HG03175 (cell line): Measurements from ENCODE around the gene CYP46A1.
A peak's percentile ranks its signal among the peaks of the same experiment; 100 is the strongest.

ENCODE experiments used
- ATAC-seq: cut with Tn5 transposase; IDR thresholded peaks from one replicate; pipeline ENCODE4 v1.9.1; 2021; ENCODE audit warnings: mild to moderate bottlenecking, moderate library complexity; ENCODE audit not compliant: unreplicated experiment

Gene CYP46A1

DNA sequence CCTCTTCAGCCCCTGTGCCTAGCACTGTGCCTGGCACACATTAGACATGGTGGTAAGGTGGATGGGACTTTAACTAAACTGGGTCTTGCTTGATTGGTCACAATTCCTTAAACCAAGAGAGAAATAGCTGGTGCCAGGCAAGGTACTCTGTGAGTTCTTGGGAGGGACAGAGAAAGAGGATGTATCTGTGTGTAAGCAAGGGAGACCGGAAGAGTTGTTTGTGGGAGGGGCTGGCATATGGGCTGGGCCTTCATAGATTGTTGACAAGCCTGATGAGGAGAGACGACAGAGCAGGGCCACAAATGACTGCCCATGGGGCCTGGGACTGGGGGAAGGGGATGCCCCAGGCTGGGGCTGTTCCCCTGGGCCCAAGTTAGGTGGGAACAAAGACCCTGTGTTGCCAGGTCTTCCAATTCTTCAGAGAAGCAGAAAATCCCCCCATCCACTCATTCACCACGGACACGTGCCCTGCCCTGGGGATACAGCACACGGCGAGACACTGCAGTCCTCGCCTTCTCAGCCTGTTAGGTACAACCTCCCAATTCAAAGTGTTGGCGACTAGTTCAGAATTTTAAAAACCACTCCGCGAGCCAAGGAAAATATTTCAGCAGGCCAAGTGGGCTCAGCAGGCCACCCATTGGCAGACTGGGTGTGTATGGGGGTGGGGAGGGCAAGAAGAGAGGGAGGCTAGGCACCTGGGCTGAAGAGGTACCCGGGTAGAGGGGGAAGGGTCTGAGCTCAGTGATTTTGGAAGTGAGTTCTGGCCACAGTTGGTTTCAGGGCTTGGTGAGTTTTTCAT, 11.4 kb upstream of the CYP46A1 start:
- peak; percentile 65 for ATAC-seq

DNA sequence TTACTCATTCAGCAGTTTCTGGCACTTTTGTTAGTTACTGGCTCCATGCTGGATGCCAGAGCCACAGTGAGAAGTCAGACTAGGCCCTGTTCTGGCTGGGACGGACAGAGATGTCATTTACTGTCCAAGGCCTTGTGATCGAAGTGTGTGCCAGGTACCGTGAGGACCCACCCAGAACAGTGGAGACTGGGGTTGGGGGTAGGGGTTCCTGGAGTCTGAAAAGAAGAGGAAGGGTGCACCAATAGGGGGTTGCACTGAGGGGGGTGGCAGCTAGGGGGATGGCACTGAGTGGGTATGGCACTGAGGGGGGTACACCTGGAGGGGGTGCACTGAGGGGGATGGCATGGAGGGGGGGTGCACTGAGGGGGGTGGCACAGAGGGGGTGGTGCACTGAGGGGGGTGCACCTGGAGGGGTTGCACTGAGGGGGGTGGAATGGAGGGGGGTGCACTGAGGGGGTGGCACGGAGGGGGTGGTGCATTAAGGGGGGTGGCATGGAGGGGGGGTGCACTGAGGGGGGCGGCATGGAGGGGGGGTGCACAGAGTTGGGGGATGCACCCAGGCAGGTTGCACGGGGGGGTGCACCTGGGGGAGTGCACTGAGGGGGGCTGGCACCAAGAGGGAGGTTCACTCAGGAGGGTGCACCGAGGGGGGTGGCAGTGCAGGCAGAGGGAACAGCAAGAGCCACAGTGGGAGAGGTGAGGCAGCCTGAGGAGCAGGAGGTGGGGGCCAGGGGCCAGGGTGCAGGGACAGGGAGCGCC, 10.6 kb upstream of the CYP46A1 start:
- ATAC-seq = no peak

DNA sequence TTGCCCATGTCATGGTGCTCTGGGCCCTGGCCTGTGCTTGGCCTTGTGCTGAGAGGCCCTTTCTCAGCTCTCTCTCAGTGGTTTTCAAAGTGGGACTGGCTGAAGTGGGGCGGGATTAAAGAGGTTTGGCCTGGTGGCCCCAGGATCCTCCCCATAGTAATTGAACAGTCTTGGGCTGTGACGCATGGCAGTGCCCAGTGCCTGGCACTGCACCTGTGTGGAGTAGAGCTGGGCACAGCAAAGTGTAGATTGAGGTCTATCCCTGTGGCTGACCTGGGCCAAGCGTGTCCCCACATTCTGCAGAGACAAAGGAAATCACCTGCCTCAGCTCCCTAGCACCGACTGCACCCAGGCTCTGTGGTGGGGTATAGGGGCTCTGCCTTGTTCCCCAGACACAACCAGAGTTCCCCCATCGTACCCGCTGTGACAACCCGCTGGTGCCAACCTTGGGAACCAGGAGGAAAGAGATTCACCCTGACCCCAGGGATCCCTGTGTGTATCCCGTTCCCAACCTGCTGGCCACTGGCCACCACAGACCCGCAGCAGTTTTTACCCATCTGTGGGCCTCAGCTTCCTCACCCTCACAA, 9.9 kb upstream of the CYP46A1 start:
- no peak for ATAC-seq

DNA sequence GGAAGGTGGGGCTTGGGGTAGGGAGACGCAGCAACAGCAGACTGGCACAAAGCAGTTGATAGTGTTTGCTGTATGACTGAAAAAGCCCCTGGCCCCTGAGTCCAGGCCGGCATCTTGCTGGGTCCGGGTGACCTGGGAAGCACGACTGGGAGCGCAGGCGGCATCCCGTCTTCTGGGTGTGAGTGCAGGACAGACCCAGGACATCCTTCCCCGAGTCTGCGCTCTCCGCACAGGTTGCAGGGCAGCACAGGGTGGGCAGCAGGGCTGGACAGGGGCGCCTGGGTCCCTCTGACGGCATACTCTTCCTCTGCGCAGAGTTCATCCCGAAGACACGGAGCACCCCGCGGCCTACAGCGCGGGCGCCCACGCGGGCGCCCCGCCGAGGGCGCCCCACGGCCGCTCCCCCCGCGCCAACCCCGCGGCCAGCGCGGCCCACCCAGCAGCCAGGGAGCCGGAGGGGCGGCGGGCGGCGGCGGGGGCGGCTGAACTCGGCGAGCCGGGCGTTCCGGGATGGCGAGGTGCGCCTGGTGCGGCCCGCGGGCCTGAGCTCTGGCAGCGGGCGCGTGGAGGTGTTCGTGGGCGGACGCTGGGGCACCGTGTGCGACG, 9.2 kb upstream of the CYP46A1 start:
- ATAC-seq = no peak

DNA sequence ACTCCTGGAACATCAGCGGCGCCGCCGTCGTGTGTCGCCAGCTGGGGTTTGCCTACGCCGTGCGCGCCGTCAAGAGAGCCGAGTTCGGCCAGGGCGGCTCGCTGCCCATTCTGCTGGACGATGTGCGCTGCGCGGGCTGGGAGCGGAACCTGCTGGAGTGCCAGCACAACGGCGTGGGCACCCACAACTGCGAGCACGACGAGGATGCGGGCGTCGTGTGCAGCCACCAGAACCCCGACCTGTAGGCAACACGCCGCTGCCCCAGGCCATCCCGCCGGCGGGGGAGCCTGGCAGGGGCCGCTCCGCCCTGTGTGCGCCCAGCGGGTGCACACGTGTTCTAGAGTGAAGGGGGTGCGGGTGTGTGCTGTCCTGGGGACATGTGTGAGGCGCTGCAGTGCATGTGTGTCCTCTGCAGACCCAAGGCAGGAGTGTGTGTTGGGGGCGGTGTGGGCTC, 8.7 kb upstream of the CYP46A1 start:
- no peak for ATAC-seq

DNA sequence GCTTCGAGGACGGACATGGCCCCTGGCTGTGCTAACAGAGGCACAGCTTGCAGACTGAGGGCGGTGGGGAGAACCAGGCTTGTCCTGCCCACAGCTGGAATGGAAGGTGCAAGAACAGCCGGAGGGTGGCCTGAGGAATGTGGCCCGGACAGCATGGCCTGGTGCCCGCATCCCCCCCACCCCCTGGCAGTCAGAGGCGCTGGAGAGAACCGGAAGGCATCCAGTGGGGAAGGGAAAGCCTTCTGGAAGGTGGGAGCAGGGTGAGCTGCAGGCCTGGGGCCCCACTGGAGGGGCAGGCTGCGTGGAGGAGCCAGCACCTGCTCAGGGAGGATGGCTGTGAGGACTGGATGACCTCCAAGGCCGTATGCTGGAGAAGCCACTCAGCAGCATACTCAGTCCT, 8.1 kb upstream of the CYP46A1 start:
- ATAC-seq = no peak

DNA sequence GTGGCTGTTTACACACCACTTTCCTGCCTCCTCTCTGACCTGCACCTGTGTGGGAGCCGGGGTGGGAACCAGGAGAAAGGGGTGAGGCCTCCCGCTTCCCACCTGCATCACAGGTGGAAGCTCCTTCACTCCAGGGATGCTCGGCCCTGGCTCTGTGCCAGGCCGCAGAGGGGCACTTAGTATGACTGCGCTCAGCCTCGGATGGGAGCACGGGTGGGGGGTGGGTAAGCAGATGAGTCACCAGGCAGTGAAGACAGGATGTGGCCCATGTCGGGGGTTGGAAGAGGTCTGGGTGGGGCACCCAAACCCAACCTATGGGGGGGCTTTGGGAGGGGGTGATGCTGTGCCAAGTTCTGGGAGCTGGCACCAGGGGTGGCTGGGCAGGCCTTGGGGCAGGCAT, 7.4 kb upstream of the CYP46A1 start:
- ATAC-seq = no peak

DNA sequence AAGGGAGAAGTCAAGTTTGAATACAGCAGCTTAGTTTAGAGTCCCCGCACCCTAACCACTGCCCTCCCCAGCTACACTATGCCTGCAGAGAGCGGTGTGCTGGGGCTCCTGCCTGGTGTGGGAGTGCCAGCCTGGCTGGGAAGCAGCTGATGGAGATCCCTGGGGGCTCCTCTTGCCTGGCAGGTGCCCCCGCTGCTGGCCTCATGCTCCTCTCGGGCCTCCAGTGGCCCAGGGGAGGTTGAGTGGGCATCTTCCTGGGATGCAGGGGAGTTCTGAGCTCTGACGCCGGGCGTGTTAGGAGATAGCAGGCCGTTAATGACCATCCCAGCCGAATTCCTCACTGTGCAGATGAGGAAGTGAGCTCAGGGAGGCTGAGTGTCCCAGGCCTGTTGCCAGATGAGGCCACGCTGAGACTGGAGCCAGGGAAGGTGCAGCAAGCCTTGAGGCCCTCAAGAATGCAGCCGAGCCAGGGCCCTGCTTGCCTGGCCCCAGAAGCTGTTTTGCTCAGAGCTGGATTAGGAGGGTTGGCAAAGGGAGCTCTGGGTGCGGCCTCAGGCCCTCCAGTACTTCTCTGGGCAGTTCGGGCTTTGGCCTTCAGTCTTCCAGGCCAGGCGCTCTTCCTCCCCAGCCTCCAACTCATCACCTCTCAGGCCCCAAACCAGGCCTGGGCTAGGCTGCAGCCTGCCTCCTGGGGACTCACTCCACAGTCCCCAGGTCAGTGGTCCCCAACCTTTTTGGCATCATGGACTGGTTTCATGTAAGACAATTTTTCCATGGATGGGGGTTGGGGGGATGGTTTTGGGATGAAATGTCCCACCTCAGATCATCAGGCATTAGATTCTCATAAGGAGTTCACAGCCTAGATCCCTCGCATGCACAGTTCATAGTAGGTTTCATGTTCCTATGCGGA, 6.6 kb upstream of the CYP46A1 start:
- no peak for ATAC-seq

DNA sequence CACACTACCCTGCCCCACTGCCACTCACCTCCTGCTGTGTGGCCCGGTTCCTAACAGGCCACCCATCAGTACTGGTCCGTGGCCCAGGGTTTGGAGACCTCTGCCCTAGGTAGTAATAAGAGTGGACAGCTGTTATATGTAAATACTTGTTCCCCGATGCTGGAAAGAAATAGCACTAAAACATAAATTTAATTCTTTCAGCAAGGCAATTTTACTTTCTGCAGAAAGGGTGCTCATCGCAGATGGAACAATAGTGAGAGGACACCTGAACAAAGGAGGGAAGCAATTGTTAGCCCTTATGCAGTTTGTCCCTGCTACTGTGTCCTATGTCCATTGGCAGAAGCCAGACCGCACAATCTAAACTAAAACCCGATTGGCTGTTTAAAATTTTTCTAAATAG, 5.9 kb upstream of the CYP46A1 start:
- no peak for ATAC-seq

DNA sequence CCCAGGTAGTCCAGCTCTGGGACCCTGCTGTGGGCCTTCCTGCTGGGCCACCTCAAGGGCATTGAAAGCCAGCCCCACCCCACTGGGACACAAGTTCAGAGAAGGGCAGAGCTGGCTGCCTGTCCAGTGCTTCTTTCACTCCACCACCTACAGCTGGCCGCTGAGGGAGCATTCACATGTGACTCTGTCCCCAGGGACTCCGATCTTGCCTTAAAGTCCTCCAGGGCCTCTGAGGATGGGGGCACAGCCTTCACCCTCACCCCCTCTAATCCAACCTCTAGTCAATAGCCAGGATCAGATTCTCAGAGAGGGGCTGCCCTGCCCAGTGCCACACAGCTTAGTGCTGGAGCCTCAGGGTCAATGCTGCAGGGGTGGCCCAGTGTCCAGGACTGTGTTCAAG, 5.0 kb upstream of the CYP46A1 start:
- ATAC-seq = no peak

DNA sequence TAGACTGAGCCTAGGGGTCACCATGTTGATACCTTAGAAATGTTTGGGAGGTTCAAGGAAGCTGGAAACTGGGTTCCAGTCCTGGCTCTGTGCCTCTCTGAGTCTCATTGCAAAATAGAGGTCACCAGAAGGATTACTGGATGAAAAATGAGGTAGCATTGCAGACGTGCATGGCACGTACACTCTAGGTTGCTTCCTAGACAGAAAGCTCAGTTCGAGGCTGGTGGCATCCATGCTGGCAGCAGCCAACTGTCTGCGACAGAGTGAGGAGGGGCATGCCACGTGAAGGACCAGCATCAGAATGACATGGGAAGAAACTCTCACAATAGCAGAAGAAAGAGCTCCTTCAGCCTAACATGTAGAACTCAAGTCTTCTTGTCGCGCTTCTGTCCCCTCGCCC, 4.6 kb upstream of the CYP46A1 start:
- ATAC-seq = no peak

DNA sequence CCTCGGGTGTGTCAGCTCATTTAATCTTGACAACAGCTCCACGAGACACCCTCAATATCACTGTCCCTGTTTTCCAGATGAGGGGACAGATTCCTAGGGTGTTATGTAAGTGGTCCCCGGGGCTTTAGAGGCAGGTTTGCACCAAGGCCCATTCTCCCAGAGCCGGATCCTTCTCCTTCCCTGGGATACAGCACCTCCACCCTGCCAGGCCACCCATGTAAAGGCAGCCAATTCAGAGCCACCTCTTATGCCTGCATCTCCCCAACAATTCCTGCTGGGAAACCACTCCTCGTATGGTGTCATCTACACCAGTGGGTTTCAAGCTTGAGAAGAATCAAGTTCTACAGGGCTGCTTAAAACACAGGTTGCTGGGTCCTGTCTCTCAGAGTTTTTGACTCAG, 4.1 kb upstream of the CYP46A1 start:
- ATAC-seq = no peak

DNA sequence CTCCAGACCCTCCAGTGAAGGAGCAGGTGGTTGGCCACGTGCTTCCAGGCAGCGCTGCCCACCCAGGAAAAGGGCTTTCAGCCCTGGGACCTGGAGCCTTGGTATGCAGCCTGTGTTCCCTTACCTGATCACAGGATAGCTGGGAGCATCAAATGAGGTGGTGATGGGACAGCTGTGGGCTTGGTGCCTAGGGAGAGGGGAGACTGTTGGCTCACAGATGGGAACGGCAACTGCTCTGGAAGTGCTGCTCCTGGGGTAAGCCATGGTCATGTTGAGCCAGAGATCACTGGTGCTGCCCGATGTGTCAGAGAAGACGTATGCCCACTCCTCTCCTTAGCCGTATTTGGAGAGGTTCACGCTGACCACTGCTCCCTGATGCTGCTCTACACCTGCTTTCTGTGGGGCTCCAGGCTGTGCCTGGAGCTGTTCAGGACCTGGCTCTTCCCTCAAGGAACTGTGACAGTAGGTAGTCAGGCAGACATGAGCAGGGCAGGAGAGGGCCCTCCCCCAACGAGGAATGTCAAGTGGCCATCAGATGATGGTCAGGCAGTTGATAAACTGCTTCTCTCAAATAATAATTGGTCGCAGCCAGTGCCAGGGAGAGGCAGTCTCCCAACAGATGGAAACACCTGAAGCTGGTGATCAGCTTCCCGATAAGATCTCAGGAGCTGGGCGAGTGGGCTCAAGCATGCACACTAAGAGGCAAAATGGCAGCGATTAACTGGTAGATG, 2.8 kb upstream of the CYP46A1 start:
- no peak for ATAC-seq

DNA sequence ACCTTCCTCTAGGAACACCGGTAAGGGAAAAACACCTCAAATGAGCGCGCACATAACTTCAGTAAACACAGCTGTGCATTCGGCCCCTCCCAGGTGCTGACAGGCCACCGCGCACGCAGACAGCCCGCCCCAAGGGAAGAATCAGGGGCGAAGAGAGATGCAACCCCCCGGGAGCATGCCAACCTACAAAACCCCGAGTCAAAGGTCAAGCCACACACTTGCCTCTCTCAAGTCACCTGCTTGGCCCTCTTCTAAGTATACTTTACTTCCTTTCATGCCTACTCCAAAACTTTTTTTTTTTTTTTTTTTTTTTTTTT, 2.3 kb upstream of the CYP46A1 start:
- ATAC-seq = no peak

DNA sequence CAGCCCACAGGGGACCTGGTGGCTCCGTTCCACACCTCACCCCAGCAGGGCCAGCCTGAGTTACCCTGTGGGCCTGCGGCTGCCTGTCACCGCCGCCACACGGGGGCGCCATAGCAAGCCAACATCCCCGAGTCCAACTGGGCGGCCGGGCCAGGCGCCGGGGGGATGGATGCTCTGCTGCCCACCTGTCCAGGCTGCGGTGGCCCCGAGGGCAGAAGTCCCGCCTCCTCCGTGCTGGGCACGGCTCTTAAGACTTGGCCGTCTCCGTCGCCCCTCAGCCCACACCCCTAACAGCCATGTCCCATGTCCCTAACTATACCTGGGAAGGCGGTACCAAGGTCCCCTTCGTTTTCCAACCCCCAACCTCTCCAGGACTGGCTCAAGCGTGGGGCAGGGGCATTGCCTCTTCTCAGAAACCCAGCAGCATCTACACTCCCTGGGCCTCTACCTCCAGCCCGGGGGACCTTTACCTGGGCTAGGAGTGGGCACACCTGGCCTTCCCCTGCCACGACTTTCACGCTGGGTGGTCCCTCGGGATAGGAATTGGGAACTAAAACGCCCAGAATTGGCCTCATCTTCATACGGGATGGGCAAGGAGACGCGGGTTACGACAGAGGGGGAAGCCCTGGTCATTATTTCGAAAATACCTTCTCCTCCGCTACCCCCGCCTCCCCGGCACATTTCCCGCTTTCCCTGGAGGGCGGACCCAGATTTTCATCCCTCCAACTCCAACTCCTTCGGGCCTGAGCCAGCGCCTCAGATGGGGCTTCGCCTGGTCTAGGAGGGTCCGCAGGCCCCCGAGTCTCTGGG, 1.1 kb upstream of the CYP46A1 start:
- ATAC-seq = peak; percentile 38

DNA sequence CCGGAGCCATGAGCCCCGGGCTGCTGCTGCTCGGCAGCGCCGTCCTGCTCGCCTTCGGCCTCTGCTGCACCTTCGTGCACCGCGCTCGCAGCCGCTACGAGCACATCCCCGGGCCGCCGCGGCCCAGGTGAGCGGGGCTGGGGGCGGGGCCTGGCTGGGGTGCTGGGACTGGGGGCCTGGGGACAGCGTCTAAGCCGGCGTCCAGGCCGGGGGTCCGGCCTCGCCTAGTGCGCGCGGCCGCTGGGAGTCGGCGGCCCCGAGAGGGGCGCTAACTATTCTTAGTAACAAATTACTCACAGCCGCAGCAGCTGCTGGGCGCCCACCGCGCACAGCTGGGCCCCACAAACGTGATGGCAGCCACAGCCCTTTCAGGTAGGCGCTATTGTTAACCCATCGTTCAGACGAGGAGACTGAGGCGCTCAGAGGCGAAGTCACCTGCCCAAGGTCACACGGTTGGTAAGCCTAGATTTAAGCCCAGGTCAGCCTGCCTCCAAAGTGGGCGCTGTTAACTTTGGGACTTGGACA, 374 bp downstream of the CYP46A1 start:
- peak; percentile 30 for ATAC-seq

DNA sequence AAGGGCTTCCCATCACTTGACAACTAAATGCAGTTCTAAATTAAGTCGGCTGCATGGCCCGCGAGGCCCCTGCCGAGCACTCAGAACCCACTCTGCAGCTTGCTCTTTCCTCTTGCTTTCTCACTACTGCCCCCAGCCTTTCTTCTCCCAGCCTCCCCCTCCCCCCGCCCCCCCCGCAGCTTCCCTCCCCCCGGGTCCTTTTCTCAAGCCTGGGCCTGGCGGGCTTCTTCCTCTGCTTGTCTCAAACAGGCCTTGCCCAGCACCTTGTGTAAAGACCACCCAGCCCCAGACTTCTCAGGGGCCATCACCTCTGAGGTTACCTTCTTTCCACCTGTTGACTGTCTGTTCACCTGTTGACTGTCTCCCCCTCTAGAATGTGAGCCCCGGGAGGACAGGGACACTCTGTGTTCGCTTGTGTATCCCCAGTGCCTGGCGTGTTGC, 1.1 kb downstream of the CYP46A1 start:
- ATAC-seq = no peak

DNA sequence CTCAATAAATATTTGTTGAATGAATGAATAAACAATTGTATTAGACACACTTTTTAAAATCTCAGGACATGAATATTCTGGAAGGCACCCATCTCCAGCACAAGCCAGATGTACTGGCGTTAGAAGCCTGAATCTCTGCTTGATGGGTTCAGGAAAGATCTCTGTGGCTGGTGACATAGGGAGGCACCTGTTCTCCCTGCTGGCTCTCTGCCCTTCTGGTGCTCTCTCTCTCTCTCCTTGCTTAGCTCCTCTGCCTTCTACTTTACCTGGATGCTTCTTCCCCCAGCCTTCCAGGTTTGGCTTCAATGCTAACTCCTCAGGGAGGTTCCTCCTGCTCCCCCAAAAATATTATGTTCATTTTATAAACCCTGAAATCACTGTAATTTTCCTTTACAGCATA, 1.5 kb downstream of the CYP46A1 start:
- no peak for ATAC-seq
